K562 (cell line): ENCODE measurements around the gene SDC3. TPM values are rescaled to one million over a fixed set of nuclear protein-coding genes. Genes with fewer than 3 reads are reported as not detected.

Source experiments
- ATAC-seq: fragments of 200-7000 bp; cut with Tn5 transposase; 3 replicates; pipeline ENCODE4 v1.9.1; 2020; ENCODE audit warnings: moderate library complexity
- BruUV-seq: library from RNA; stranded (reverse); fragments of 400-500 nt; replicated peaks from 2 replicates; lab custom pipeline; 2021; lab: Mats Ljungman, UMichigan
- CTCF ChIA-PET: fragments of 300-600 bp; formaldehyde crosslinking; extraction: SDS; loops from one replicate; lab custom pipeline; 2021; ENCODE audit warnings: low intra/inter-chr PET ratio; lab: Yijun Ruan, JAX
- POLR2A ChIA-PET: fragments of 300-600, 350-650 bp; sonication (Branson Sonifier 250); formaldehyde crosslinking; extraction: SDS; loops from one replicate; lab custom pipeline; 2021; ENCODE audit warnings: antibody characterized with exemption, inconsistent platforms; lab: Yijun Ruan, JAX
- DNase-seq, 4 experiments: peaks; one replicate each; pipeline versions ENCODE4 v3.0.0 to v3.0.0-alpha.2; 2011 to 2018; ENCODE audit warnings: low spot score in 3 of 4, mixed read lengths in 3 of 4; ENCODE audit errors: extremely low read depth in 1 of 4
- FAIRE-seq: peaks from 2 replicates; lab custom pipeline; 2011; peaks lifted over from hg19 to GRCh38; lab: Jason Lieb, UNC
- H2AFZ ChIP-seq: 2 replicates; pipeline ENCODE4 v1.6.0; 2011; ENCODE audit warnings: low read depth, low read length, control low read depth, inconsistent platforms
- H3K27ac ChIP-seq: fragments of 200-600 bp; 3 replicates; pipeline ENCODE4 v1.8.0; 2011; ENCODE audit warnings: low read depth, mild to moderate bottlenecking, control low read depth, inconsistent platforms, low read length, moderate library complexity, mixed read lengths; ENCODE audit errors: extremely low read depth
- H3K27me3 ChIP-seq, 2 experiments: fragments of 300-600 bp in 1 of 2; 2 replicates in 1 of 2; 3 replicates in 1 of 2; pipeline versions ENCODE4 v1.6.0 to v1.8.0; 2011; ENCODE audit warnings: inconsistent platforms in 2 of 2, low read length in 2 of 2, mild to moderate bottlenecking in 1 of 2, mixed read lengths in 1 of 2, moderate library complexity in 1 of 2; ENCODE audit not compliant: control insufficient read depth in 2 of 2, insufficient read depth in 2 of 2
- H3K36me3 ChIP-seq: fragments of 300-600 bp; 3 replicates; pipeline ENCODE4 v1.8.0; 2011; ENCODE audit warnings: mild to moderate bottlenecking, low read length, inconsistent platforms; ENCODE audit not compliant: control insufficient read depth, insufficient read depth
- H3K4me1 ChIP-seq, 2 experiments: fragments of 200-600 bp in 1 of 2; replicated peaks in 1 of 2; 2 replicates in 1 of 2; 3 replicates in 1 of 2; pipeline versions ENCODE4 v1.5.1 to v1.8.0; 2011; ENCODE audit warnings: inconsistent platforms in 2 of 2, low read length in 2 of 2, mild to moderate bottlenecking in 1 of 2, mixed read lengths in 1 of 2, moderate library complexity in 1 of 2; ENCODE audit not compliant: control insufficient read depth in 2 of 2, insufficient read depth in 2 of 2
- H3K4me2 ChIP-seq: 2 replicates; pipeline ENCODE4 v1.6.1; 2011; ENCODE audit warnings: low read length, control low read depth, inconsistent platforms, mixed read lengths; ENCODE audit not compliant: insufficient read depth
- H3K4me3 ChIP-seq: fragments of 200-600 bp; sonication (generic), shearing (Covaris generic); 2 replicates; pipeline ENCODE4 v1.5.1; 2016; ENCODE audit warnings: control low read depth, inconsistent platforms
- H3K79me2 ChIP-seq: fragments of 200-600 bp; 3 replicates; pipeline ENCODE4 v1.8.0; 2011; ENCODE audit warnings: low read length, inconsistent platforms; ENCODE audit not compliant: control insufficient read depth, insufficient read depth
- H3K9ac ChIP-seq, 2 experiments: 2 replicates each; pipeline versions ENCODE4 v1.6.0 to v1.6.1; 2011; ENCODE audit warnings: low read depth in 2 of 2, low read length in 2 of 2, control low read depth in 1 of 2, inconsistent platforms in 1 of 2, mild to moderate bottlenecking in 1 of 2, mixed read lengths in 1 of 2; ENCODE audit not compliant: insufficient read depth in 1 of 2
- H3K9me1 ChIP-seq: one replicate; pipeline ENCODE4 v1.6.0; 2011; ENCODE audit warnings: inconsistent platforms, mild to moderate bottlenecking, low read length, moderate library complexity; ENCODE audit not compliant: control insufficient read depth, insufficient read depth
- H3K9me3 ChIP-seq: replicated peaks from 2 replicates; pipeline ENCODE4 v1.5.1; 2011; ENCODE audit warnings: low read depth, low read length, inconsistent platforms; ENCODE audit not compliant: control insufficient read depth, insufficient read depth
- H4K20me1 ChIP-seq: replicated peaks from 2 replicates; pipeline ENCODE4 v1.6.1; 2011; ENCODE audit warnings: low read length, inconsistent platforms, mixed read lengths; ENCODE audit not compliant: control insufficient read depth, insufficient read depth
- DMBX1 ChIP-seq: fragments of 250-450 bp; sonication (Bioruptor Pico); IDR thresholded peaks from 2 replicates; pipeline ENCODE4 v1.8.0; 2022; ENCODE audit warnings: inconsistent platforms, mild to moderate bottlenecking, moderate library complexity, borderline replicate concordance
- EHMT2 ChIP-seq: fragments of 450-650 bp; IDR thresholded peaks from 2 replicates; pipeline ENCODE4 v1.6.1; 2018; ENCODE audit warnings: antibody characterized with exemption
- PREB ChIP-seq: sonication (generic); formaldehyde crosslinking; IDR thresholded peaks from 2 replicates; pipeline ENCODE4 v1.8.1; 2023; ENCODE audit warnings: mild to moderate bottlenecking, missing genetic modification reagents
- ZKSCAN1 ChIP-seq: fragments of 150-350 bp; IDR thresholded peaks from 2 replicates; pipeline ENCODE4 v1.6.1; 2016; ENCODE audit warnings: low read depth, low read length
- ZNF408 ChIP-seq: fragments of 250-450 bp; sonication (Bioruptor Pico); IDR thresholded peaks from 2 replicates; pipeline ENCODE4 v1.4.0; 2020; ENCODE audit warnings: low read depth, mild to moderate bottlenecking, moderate library complexity
- WGBS: fragments of 100-300 bp; shearing (Covaris generic); methylation state at CpG from one replicate; pipeline ENCODE4 v1.1.6; 2016; ENCODE audit warnings: low coverage, mixed read lengths; ENCODE audit not compliant: insufficient coverage; ENCODE audit errors: missing lambda C conversion rate; 5-methylcytosine and 5-hydroxymethylcytosine counted together
- in situ Hi-C: fragments of 300-500 bp; cut with MboI; formaldehyde crosslinking; loops from 4 replicates; pipeline ENCODE4 v1.15.0; 2018; ENCODE audit warnings: inconsistent platforms, mixed read lengths
- intact Hi-C: fragments of 100-400 bp; cut with micrococcal nuclease; formaldehyde crosslinking; loops from 2 replicates; pipeline ENCODE4 v1.14.2; 2022
- polyA plus RNA-seq, 8 experiments: library from polyadenylated mRNA; depleted of rRNA in 4 of 8; stranded (reverse) in 5 of 8; unstranded in 3 of 8; fragments of >200 nt; fragmentation: Nextera tagmentation in 2 of 8; fragmentation: Illumina TruSeq in 1 of 8; extraction: Ambion mirVana in 2 of 8; extraction: Trizol in 1 of 8; gene quantifications; 2 replicates each; pipeline versions ENCODE4 v1.2.1 to v1.2.3, GENCODE V29; 2011 to 2014; ENCODE audit warnings: inconsistent platforms in 1 of 8, missing spikeins in 1 of 8
- total RNA-seq, 7 experiments: library from RNA; depleted of rRNA in 6 of 7; stranded (reverse); fragments of >200 nt in 6 of 7; fragmentation: Illumina TruSeq in 2 of 7; extraction: Trizol in 2 of 7; gene quantifications; 2 replicates each; pipeline versions ENCODE4 v1.2.1 to v1.2.3, GENCODE V29; 2011 to 2021; ENCODE audit warnings: low replicate concordance in 1 of 7
- TF ChIP-seq, protein P1 (sequence below): fragments of 450-650 bp; IDR thresholded peaks from 2 replicates; pipeline ENCODE4 v1.6.1; 2014; ENCODE audit warnings: low read depth, mild to moderate bottlenecking, moderate library complexity, borderline replicate concordance

SDC3 gene
- total and polyA plus RNA-seq, 9 of the 15 experiments (the other 6 are each of a cell fraction or from before 2014, with no cell fraction given), result 0.38 to 44.1 (median 12.1) TPM

GRCh38 chr1:30948278-30948677 is 39.7 kb upstream of the SDC3 start:
- H3K27ac ChIP-seq, result no peak overlapping the region
- no peaks in the 10 kb centered on the region for H3K27me3 ChIP-seq
- H3K36me3 ChIP-seq, result peaks cover 91% of the 10 kb centered on the region
- no peaks in the 10 kb centered on the region for H3K9me3 ChIP-seq
- POLR2A ChIA-PET, result interaction anchor here (0.7 to 1.2 kb wide), 2 partner anchors 12 to 778 kb away, joined by 3 read pairs; no protein-coding TSS in a partner anchor
- no TSS peak for BruUV-seq
- WGBS, result 87% methylated on average over 3 of the region's 3 CpGs
- H2AFZ ChIP-seq, result no peak overlapping the region
- DNase-seq, result no peak
- no peaks in the 10 kb centered on the region for H3K9me1 ChIP-seq
- H3K9ac ChIP-seq, result no peak overlapping the region
- H3K4me2 ChIP-seq, result no peak overlapping the region
- intact Hi-C loops (no loop called here), in situ Hi-C loops (no loop called here)
- TF ChIP-seq EHMT2 (no peak), ZKSCAN1 (no peak), ZNF408 (no peak), PREB (CRISPR knock-in tag) (no peak), DMBX1 (CRISPR knock-in tag) (no peak)
- TF ChIP-seq, protein P1, sequence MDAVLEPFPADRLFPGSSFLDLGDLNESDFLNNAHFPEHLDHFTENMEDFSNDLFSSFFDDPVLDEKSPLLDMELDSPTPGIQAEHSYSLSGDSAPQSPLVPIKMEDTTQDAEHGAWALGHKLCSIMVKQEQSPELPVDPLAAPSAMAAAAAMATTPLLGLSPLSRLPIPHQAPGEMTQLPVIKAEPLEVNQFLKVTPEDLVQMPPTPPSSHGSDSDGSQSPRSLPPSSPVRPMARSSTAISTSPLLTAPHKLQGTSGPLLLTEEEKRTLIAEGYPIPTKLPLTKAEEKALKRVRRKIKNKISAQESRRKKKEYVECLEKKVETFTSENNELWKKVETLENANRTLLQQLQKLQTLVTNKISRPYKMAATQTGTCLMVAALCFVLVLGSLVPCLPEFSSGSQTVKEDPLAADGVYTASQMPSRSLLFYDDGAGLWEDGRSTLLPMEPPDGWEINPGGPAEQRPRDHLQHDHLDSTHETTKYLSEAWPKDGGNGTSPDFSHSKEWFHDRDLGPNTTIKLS, result no peak
- no peaks in the 10 kb centered on the region for H4K20me1 ChIP-seq
- H3K4me1 ChIP-seq, result no peaks in the 10 kb centered on the region
- no peak for ATAC-seq
- no peak overlapping the region for H3K4me3 ChIP-seq
- H3K79me2 ChIP-seq, result no peaks in the 10 kb centered on the region; the same call in 2 of the 3 replicates
- no peak for FAIRE-seq
- CTCF ChIA-PET, result no interaction called here
